GM18520 (cell line): ENCODE results near the gene TUBB4A.
A peak's percentile ranks its signal among the peaks of the same experiment; 100 is the strongest.
"Not testable (repeated sequence)": the region's sequence is repeated elsewhere in the genome, so short reads cannot be mapped to it uniquely, and the experiment has no call there.

Experiments used
- ATAC-seq: cut with Tn5 transposase; IDR thresholded peaks from one replicate; pipeline ENCODE4 v1.9.1; 2021; ENCODE audit not compliant: unreplicated experiment

TUBB4A gene

DNA sequence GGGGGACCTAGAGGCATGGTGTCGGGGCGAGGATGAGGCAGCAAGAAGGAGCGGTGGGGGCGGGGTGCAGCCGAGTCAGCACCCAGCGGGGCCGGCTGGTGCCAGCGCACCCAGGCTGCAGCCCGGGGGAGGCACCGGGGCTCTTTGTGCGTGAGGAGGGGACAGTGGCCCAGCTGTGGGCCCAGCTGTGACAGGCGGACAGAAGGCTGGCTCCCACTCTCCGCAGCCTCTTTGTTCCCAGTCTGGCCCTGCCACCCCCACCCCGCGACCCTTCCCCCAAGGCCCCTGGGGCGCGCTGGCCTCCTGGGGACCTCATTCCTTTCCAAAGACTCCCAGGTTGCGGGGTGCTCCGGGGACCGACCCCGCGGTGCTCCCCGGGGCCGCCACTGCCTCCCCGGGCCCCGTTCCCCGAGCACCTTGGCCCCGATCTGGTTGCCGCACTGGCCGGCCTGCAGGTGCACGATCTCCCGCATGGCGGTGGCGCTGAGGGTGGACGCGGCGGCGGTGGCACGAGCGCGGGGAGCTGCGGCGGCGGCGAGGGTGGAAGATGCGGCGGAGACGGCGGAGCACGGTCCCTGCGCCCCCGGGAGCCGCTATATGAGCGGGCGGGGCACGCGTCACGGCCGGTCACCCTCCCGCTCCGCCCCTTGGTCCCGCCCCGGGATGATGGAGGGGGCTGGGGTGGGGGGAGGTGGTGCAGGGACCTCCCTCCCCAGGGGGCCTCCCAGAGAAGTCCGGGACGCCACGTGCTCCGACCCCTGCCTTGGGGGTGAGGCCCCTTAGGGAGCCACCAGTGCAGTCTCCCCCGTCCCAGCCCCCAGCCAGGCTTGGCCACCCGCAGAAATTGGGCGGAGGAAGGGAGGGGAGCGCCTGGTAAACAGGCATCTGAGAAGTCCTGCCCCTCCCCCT is at the start of gene TUBB4A:
Gene TUBB4A (minus strand): TSS at position 570 of the 909 bp plus-strand sequence. CDS start 97 bp downstream, at position 473.
- no peak for ATAC-seq

DNA sequence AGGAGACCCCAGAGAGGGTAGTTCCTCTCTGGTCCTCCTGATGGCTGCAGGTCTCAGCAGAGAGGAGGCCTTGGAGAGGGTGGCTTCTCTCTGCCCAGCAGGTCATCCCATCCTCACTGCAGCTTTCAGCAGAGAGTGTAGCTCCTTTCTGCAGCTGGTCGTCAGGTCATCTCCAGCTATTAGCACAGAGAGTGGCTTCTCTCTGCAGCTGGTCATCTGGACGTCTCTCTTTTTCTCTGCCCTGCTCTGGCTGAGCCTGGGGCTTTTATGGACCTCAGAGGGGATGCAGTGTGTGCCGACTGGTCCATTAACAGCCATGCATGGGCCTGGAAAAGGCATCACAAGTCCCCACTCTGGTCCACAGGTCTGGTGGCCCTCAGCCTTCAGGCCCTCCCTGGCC is 49.0 kb upstream of the TUBB4A start:
- no peak for ATAC-seq

DNA sequence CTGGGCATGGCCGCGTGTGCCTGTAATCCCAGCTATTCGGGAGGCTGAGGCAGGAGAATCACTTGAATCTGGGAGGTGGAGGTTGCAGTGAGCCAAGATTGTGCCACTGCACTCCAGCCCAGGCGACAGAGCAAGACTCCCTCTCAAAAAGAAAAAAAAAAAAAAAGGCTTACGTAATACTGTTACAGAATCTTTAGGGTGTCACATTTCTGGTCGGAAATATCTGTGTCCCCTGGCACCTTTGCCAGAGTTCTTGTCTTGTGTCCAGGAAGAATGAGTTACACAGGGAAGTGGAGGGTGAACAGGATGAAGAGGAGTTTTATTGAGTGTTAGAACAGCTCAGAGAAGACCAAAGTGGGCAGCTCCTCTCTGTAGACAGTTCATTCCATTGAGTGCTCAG is 48.6 kb upstream of the TUBB4A start:
- not testable (repeated sequence) for ATAC-seq

- no peak for ATAC-seq
Measured at GRCh38 chr19:6543866-6544347, 41.8 kb upstream of the TUBB4A start.

DNA sequence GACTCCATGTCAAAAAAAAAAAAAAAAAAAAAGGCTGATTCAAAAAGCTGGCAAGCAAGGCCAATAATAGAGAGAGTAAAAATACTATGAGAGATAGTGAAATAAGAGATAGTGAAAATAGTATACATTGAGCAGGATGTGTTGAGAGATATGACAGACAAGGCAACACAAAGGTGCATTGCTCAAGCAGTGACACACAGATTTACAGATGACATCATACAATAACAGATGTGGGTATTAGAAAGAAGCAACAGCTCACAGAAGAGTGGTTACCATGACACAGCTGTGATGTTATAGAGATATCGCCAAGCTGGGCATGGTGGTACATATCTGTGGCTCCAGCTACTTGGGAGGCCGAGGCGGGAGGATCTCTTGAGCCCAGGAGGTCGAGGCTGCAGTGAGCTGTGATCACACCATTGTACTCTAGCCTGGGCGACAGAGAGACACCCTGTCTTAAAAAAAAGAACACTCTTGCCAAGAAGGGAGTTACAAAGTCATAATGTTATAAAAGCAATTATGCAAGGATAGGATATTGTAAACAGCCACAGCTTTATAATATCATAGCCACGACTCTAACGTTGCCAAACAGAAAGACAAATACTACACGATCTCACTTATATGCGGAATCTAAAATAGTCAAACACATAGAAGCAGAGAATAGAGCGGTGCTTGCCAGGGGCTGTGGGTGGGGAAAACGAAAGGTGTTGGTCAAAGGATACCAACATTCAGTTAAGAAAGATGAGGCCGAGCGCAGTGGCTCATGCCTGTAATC is 39.0 kb upstream of the TUBB4A start:
- no peak for ATAC-seq

- no peak for ATAC-seq
Measured at GRCh38 chr19:6539514-6539913, 37.4 kb upstream of the TUBB4A start.

GRCh38 chr19:6535558-6536137 is 33.5 kb upstream of the TUBB4A start:
- no peak for ATAC-seq

DNA sequence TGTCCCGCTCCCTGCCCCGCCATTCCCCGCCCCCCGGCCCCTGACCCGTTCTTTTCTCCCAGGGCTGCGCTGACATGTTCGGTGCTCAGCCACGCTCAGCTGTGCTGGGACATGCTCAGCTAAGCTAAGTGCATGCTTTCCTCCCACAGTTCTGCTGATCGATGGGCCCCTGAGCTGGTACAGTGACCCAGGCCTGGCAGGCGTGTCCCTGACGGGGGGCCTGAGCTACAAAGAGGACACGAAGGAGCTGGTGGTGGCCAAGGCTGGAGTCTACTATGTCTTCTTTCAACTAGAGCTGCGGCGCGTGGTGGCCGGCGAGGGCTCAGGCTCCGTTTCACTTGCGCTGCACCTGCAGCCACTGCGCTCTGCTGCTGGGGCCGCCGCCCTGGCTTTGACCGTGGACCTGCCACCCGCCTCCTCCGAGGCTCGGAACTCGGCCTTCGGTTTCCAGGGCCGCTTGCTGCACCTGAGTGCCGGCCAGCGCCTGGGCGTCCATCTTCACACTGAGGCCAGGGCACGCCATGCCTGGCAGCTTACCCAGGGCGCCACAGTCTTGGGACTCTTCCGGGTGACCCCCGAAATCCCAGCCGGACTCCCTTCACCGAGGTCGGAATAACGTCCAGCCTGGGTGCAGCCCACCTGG is 32.5 kb upstream of the TUBB4A start:
- ATAC-seq: no peak

- ATAC-seq: no peak
Measured at GRCh38 chr19:6533746-6534418, 31.8 kb upstream of the TUBB4A start.

GRCh38 chr19:6533000-6533328 is 30.9 kb upstream of the TUBB4A start:
- ATAC-seq: no peak

GRCh38 chr19:6532244-6532999 is 30.3 kb upstream of the TUBB4A start:
- no peak for ATAC-seq

- ATAC-seq: no peak
Measured at GRCh38 chr19:6531956-6532243, 29.8 kb upstream of the TUBB4A start.

GRCh38 chr19:6531163-6531955 is 29.2 kb upstream of the TUBB4A start:
- ATAC-seq: no peak

GRCh38 chr19:6530386-6531162 is 28.5 kb upstream of the TUBB4A start, which contains the start of gene TNFSF9:
TSS of gene TNFSF9 (plus strand) at chr19:6531026. CDS start at chr19:6531037, 11 bp downstream.
- peak; percentile 29 for ATAC-seq

GRCh38 chr19:6529937-6530385 is 27.9 kb upstream of the TUBB4A start:
- no peak for ATAC-seq

GRCh38 chr19:6529351-6529750 is 27.2 kb upstream of the TUBB4A start:
- no peak for ATAC-seq

DNA sequence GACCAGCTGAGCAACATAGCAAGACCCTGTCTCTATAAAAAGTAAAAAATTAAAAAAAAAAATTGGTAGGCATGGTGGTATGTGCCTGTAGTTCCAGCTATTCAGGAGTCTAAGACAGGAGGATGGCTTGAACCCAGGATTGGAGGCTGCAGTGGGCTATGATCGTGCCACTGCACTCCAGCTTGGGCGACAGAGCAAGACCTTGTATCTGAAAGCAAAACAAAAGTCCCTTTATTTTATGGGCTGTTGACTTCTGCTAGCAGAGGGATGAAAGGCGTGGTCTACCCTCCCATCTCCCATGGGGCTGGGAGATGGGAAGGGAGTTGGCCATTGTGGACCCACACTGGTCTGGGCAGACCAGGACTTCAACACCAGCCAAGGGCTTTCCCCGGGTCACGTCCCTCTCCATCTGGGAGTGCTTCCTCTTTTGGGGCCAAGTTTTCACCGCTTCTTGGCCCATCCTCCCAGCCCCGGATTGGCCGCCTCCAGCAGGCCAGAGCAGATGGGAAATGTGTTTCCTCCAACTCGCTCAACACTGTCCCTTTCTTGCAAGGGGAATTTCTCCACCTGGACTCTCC is 26.5 kb upstream of the TUBB4A start:
- ATAC-seq: no peak
